ENCODE measurements around the gene SUCLA2.
"Not testable (repeated sequence)": the region's sequence is repeated elsewhere in the genome, so short reads cannot be mapped to it uniquely, and the experiment has no call there.

The SUCLA2 gene

DNA sequence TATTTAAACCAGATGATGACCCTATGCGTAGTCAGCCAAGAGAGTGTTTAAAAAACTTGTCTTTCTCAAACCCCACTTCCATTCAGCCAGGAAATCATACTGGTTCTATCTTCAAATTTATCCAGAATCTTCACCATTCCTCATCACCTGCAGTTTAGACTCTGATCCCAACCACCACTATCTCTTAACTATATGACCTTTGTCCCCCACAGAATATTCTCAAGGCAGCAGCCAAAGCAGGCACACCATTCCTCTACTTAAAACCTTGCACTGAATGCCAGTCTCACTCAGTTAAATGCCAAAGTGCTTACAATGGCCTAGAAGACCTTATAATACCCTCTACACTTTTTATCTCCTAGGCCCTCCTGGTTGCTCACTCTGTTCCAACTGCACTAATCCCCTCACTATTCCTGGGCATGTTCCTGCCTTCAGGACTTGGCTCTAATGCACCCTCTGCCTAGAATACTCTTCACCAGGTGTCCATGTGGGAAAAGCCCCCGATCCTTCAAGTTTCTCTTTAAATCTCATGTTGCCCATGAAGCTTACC is 10.1 kb downstream of the SUCLA2 start:
- DNase-seq: no peak

DNA sequence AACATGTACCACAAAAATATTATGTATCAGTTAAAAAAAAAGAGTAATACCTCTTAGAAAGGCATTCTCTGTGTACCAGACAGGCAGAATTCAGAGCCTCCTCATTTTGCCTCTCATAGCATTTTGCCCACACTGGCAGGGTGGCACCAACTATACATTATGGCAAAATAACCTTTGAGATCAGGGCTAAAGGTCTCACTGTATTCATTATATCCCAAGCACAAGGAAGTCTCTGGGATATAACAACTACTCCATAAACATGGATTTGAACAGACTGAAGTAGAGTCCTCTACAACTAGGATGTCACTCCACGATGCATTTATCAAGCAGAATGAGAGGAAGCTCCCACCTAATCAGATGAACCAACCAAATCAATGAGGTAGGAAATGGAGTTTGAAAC is 10.6 kb downstream of the SUCLA2 start:
- no peak for DNase-seq

DNA sequence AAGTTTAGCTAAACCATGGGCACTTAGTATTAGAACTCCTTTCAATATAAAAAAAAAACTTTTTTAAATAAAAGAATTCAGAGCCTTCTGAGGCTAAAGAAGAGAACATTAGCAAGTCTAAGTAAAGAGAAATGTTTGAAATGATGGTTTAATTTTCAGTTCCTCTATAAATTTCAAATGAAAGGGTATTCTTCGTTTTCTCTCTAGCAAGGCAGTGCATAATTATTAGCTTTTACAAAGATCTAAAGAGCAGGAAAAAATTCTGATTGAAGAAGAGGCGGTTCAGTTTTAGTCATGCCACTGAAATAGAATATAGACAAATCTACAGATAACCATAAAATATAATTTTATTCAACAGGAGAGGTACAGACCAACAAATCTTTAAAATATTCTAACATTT is 18.0 kb downstream of the SUCLA2 start:
- DNase-seq: no peak

DNA sequence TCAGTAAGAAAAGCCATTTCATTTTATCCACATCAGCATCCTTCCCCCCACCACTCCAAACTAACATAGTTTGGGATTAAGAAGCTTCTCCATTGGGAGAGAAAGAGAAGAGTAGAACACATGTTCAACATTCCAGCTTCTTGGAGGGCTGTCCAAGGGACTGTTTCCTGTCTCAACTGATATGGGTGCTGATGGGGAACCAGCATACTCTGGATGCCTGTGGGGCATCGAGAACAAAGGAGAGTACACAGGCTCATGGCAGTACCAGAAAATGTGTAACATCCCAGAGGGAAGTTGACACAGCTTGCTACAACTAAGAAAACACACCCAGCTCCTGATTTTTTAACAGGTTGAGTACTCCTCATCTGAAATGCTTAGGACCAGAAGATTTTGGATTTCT is 24.7 kb downstream of the SUCLA2 start:
- DNase-seq: no peak

DNA sequence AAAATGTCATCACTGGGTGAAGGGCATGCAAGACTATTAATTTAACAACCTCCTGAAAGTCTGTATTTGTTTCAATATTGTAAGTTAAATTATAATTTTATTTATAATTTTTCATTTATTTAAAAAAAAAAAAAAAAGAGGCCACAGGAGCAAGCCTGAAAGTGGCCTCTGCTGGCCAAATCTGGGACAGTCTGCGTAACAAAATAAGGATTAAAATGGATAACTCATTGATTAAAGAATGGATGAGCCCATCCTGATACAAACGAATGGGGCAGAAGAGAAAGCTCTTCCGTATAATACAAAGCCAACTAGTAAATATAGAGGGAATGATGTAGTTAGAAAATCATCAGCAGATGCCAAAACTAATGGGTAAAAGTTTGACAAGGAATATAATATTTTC is 36.2 kb downstream of the SUCLA2 start:
- no peak for DNase-seq

DNA sequence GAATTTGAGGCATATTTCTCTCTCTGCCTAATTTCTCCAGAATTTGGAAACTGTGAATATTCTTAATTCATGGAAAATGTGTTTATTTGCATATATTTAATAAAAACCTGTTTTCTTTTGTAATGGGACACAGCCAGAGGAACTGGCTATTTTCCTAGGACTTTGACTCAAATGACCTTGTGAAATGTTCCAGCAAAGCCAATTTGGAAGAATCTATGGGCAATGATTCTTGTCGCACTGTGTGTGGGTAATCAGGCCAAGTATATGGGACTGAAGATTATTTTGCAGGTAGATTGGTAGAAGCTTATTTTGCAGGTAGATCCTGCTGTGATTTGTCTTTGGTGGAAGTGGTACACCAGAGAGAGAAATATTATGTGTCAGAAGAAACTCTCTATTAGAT is 38.8 kb downstream of the SUCLA2 start:
- DNase-seq: no peak

DNA sequence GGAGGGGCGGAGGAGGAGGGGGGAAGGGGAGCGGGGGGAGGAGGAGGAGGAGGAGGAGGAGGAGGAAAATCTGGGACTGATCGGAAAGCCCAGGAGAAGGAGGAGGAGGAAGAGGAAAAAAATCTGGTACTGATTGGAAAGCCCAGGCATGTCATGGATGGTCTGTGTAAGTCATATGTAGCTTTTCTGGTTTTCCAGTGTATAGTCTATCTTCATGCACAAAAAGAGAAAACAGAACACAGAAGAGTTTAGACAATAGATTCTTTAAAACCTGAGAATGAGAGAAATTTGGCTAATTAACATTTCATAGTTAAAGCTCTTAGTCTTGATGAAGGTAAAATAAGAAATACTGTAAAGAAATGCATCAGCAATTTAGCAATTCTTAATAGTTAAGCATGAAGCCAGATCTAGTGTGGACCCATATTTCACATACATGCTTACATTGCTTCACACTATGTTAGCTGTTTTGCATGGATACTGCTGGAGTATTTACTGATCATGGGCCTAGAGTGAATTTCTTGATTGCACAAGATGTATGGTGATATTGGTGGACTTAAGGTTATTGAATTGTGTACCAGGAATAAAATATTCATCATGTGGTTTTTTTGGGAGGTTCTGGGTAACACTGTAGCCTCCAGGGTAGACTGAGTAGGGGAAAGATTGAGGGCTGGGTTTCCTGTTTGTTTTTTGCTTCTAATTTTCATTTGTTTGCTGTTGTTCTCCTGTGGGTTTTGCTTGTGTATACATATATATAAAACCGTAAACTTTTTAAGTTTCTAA is 41.4 kb downstream of the SUCLA2 start:
- no peak for DNase-seq

DNA sequence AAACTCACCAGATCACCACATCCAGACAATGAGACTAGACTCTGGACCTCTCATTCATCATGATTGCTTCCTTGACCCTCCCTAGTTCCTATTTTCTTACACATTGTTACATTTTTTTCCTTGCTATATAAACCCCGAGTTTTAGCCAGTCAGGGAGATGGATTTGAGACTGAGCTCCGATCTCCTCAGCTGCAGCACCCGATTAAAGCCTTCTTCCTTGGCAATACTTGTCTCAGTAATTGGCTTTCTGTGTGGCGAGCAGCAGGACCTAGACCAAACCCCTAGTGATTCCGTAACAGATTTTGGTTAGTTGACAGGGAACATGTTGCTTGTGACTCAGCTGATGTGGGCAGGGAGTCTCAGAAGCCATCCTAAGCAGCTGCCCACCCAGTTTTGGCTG is 44.0 kb downstream of the SUCLA2 start:
- DNase-seq: no peak

DNA sequence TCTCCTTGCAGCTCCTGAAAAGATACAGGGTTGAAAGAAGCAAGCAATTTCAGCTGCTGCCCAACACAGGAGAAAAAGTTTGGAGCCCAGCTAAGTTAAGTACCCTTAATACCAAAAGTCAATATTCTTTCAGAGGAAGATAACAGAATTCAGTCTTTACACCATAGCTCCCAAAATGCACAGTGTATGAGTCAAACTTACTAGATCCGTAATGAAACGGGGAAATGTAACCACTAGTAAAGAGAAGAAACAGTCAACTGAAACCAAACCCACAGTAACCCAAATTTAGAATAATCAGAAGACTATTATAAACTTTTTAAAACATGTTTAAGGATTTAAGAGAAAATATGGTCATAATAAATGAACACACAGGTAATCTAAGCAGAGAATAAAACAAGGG is 45.2 kb downstream of the SUCLA2 start:
- no peak for DNase-seq

DNA sequence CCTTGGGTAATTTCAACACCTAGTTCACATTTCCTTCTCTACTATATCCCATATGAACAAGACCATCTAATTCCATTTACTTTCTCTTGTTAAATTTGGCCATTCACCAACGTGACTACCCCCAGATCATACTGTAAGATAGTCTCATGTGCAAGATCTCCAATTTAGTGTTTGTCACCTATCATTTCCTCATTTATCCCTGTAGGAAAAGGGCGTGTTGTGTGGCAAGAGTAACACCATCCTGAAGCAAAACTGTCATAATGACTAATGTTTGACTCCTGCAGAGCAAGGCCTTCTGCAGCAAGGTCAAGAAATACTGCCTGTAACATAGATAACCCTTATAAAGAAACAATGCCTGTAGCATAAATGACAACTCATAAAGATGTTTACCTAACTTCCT is 51.3 kb downstream of the SUCLA2 start:
- no peak for DNase-seq

DNA sequence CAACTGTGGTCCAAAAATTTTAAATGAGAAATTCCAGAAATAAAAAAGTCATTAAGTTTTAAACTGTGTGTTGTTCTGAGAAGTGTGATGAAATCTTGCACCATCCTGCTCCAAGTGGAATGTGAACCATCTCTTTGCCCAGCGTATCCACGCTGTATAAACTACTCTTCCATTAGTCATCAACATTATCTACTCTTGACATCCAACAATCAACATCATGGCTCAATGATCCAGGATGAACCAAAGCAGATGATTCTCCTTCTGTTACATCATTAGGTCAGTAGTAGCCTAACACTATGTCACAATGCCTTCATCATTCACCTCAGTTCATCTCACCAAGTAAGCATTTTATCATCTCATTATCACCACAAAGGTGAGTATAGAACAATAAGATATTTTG is 55.3 kb downstream of the SUCLA2 start:
- no peak for DNase-seq

DNA sequence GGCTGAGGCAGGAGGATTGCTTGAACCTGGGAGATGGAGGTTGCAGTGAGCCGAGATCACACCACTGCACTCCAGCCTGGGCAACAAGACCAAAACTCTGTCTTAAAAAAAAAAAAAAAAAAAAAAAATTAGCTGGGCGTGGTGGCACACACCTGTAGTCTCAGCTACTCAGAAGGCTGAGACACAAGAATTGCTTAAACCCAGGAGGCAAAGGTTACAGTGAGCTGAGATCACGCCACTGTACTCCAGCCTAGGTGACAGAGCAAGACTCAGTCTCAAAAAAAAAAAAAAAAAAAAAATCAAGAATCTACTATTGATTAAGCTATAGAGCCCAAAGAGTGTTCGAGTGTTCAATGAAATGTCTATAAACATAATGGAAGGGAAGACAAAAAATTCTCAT is 55.9 kb downstream of the SUCLA2 start:
- DNase-seq: not testable (repeated sequence)

DNA sequence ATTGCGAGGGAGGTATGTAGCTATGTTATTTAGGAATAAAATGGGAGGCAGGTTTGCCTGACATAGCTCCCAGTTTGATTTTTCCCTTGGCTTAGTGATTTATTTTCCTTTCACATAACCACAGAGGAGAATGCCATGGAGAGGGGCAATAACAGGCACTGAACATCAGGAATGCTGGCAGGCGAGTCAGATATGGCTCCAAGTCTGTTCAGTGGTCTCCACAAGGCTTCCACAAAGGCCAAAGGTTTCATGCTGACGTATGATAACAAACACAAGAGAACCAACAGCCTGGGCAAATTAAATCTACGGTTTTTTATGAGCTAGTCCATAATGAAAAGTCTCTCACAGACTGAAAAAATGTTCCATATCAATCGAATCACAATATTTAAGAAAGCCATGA is 66.7 kb downstream of the SUCLA2 start:
- no peak for DNase-seq

DNA sequence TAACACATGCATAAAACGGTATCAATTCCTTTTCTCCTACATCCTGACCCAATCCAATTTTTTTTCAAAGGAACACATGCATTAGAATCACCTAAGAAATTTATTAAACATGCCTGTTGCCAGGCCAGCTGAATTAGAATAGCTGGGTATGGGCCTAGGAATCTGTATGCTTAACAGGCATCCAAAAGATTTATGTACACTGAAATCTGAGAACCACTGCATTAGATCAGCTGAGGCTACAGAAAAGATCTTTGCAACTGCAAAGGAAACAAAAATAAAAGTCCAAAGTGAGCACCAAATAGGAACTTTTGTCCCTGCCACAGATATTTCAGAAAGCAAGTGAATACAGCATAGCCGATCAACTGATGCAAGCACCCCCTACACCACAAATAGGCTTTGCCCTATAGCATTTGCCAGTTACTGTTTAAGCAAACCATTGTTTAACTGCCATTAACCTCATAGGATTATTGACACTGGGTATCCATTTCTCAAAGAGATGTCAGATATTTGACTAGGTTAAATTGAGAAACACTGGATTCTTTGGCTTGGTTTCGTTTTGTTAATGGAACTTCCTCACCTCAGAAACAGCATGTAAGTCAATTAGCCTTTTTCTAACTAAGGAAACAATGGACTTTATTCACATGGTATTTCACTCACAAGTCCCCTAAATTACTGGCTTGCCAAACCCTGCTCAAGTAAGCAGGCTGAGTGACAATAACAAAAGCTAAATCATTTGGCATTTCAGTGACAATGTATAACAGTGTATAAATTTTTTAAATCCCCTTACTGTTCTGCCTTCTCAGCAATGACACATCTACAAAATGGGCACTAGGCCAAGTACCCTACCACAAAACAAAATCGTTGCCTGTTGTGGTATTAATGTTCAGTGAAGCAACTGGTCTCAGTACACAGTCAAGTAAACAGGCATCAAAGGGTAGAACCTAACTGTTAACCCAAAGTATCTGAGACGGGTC is 67.8 kb downstream of the SUCLA2 start:
- DNase-seq: peak; percentile 16 to 33

DNA sequence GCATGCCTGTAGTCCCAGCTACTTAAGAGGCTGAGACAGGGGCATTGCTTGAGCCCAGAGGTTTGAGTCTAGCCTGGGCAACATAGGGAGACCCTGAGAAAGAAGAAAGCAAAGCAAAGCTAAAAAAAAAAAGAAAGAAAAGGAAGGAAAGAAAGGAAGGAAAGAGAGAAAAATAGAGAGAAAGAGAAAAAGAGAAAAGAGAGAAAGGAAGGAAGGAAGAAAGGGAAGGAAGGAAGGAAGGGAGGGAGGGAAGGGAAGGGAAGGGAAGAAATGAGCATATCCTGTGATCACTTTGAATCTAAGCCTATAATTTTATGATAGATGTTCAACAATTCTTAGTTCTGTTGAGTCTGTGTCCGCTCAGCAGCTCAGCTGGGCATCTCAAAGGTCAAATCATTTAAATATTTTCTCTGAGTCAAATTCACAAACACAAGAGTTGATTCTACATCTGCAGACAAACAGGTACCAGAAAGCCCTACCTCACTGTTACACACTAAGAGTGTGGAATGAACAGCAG is 70.4 kb downstream of the SUCLA2 start:
- DNase-seq: no peak

DNA sequence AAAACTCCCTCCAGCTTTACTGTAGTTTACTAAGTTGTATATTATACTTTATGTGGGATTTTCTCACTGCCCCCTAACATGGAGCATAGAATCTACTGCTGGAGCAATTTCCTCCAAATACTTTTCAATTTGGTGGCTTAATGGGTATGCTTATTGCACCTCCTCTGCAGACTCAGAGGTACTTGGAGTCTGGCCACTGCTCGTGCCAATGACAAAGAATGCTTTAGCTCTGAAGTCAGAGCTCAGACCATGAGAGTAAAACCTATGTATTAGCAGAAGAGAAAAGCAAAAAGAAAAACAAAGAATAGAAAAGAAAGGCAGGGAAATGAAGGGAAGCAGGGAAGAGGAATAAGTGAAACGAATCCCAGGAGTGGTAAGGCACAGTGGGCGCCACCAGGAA is 71.9 kb downstream of the SUCLA2 start:
- DNase-seq: no peak

DNA sequence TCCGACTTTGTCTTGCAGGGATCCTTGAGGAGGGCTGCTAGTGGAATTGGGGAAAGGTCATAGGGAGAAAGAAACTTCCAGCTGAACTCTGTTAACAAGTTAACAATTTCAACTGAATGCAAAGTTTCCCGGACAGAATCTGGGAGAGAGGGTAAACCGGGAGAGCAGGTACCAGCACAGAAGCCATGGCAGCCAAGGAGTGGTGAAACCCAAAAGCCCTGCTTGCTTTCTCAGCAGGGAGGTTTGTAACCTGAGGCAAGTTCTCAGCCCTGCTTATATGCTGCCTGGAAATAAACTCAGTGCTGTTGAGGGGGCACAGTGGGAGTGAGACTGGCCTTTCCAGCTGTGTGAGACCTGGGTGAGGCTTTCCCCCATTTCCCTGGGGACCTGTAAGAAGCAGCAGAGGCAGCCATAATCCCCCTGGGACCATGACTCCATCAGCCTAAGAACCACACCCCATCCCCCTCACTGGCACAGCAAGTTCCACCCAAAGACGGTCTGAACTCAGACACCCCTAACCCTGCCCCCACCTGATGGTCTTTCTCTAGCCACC is 84.0 kb downstream of the SUCLA2 start:
- DNase-seq: no peak

DNA sequence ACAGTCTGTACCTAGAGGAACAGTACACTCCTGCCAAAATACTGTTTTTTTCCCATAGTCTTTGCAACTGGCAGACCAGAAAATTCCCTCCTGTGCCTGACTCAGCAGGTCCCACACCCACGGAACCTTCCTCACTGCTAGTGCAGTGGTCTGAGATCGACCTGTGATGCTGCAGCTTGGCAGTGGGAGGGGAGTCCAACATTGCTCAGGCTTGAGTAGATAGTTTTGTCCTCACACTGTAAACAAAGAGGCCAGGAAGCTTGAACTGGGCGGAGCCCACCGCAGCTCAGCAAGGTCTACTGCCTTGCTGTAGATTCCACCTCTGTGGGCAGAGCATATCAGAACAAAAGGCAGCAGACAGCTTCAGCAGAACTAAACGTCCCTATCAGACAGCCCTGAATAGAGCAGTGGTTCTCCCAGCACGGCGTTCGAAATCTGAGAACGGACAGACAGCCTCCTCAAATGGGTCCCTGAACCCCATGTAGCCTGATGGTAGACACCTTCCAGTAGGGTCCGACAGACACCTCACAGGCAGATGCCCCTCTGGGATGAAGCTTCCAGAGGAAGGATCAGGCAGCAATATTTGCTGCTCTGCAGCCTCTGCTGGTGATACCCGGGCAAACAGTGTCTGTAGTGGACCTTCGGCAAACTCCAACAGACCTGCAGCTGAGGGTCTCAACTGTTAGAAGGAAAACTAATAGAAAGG is 92.7 kb downstream of the SUCLA2 start:
- DNase-seq: no peak

DNA sequence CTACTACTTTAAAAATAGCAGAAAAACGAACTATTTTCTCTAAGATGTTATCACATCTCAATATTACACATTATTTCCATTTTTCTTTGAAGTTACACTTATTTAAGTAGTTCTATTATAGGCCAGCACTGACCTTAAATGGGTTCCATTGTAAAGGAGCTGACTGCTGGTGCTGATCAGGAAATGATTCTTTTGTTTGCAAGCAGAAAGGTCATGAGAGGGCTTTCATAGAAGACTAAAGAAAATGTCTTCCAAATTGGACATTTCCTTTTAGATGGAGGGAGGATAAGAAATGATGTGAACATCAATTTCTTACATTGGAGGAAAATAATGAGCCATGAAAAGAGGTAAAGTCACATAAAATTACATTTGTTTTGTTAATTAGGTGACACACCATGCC is 96.2 kb downstream of the SUCLA2 start:
- DNase-seq: no peak

DNA sequence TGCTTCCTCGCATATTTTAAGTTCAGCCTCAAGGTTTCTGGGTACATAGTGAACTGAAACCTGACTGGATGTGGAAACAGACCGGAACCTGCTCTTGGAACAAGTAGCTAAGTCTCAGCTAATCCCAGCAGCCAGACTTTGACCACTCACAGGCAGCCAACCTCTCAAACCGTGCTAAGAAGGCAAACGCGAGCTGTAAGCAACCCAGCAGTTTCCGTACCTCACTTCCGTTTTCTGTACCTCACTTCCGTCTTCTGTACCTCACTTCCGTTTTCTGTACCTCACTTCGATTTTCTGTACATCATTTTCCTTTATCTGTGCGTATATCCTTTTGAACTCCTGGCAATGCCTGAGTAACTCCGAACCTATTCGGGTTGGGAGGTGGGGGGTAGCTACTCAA is 96.8 kb downstream of the SUCLA2 start:
- DNase-seq: no peak

DNA sequence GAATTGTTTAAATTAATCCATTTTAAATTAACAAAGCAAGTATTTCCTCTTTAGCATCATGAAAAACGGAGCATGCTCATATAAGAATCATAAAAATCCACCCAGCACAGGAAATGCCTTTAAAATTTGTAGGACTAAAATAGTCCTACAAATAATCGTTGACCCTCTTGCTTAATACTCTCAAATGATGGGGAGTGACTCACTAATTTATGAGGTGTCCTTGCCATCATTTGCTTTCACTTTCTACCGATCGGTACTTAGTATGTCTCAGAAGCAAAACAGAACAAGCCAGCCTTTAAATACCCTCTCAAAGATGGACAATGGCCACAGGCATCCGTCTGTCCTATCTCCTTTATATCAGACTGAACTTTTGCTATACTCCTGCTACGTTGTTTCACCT is 97.2 kb downstream of the SUCLA2 start:
- DNase-seq: no peak

DNA sequence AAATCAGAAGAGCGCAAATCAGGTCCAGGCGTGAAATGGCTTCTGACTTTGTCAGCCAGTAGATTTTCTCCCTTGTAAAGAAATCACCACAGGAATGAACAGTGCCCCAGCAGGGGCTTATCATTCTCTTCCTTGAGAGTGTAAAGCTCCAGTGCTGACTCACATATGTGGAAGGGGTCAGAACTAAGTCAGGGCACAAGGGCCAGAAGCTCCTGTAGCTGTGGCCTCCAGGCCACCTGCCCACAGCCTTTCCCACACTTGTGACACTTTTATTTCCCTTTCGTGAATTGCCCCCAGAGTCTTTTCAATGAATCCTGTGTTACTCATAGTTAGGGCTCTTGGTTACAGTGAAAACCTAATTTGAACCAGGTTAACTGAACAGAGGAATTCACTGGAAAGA is 99.6 kb downstream of the SUCLA2 start:
- no peak for DNase-seq

DNA sequence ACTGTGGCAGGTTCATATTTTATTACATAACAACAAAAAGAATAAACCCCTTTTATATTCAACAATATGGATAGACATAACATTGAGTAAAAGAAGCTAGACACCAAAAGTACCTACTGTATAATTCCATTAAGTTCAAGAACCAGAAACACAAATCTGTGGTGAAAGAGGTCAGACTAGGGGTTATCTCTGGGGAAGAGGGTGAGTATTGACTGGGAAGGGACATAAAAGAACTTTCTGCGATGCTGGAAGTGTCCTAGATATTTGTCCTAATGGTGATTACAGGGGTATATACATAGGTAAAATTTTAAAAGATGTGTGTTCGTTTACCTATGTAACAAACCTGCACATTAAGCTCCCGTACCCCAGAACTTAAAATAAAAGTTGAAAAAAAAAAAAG is 103.0 kb downstream of the SUCLA2 start:
- DNase-seq: no peak
